ENCODE results near the gene CCL11. TPM values are rescaled to one million over a fixed set of nuclear protein-coding genes. Genes with fewer than 3 reads are reported as not detected.

Gene CCL11
- total RNA-seq = 0.18 and 2.4 TPM in 2 replicates

DNA sequence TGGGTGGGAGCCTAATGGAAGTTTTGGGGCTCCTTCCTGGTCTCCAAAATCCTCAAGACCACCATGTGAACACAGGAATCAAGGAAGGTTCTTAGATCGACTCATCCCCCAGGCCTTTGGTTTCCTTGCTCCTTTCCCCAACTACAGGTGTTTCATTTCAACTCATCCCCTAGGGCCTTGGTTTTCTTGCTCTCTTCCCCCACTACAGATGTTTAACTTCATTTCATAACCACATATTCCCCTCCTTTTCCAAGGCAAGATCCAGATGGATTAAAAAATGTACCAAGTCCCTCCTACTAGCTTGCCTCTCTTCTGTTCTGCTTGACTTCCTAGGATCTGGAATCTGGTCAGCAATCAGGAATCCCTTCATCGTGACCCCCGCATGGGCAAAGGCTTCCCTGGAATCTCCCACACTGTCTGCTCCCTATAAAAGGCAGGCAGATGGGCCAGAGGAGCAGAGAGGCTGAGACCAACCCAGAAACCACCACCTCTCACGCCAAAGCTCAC is at the start of gene CCL11:
Gene CCL11 (plus strand): TSS at position 457 of the 507 bp plus-strand sequence. CDS start 67 bp downstream, outside the sequence.

DNA sequence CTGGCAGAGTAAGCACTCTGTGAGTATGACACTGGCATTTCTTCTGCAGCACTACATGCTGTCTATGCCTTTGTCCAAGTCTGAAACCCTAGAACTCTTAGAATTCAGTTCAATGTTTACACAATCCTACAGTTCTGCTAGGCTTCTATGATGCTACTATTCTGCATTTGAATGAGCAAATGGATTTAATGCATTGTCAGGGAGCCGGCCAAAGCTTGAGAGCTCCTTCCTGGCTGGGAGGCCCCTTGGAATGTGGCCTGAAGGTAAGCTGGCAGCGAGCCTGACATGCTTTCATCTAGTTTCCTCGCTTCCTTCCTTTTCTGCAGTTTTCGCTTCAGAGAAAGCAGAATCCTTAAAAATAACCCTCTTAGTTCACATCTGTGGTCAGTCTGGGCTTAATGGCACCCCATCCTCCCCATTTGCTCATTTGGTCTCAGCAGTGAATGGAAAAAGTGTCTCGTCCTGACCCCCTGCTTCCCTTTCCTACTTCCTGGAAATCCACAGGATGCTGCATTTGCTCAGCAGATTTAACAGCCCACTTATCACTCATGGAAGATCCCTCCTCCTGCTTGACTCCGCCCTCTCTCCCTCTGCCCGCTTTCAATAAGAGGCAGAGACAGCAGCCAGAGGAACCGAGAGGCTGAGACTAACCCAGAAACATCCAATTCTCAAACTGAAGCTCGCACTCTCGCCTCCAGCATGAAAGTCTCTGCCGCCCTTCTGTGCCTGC is 30.7 kb upstream of the CCL11 start, which contains the start of gene CCL2:
Gene CCL2 (plus strand): TSS at position 635 of the 730 bp plus-strand sequence. CDS start 65 bp downstream, at position 700.

GRCh38 chr17:34269969-34270368 is 15.6 kb upstream of the CCL11 start, which contains the start of gene CCL7:
Gene CCL7, plus strand, starts transcription at chr17:34270221. Its CDS starts 70 bp downstream, at chr17:34270291.

DNA sequence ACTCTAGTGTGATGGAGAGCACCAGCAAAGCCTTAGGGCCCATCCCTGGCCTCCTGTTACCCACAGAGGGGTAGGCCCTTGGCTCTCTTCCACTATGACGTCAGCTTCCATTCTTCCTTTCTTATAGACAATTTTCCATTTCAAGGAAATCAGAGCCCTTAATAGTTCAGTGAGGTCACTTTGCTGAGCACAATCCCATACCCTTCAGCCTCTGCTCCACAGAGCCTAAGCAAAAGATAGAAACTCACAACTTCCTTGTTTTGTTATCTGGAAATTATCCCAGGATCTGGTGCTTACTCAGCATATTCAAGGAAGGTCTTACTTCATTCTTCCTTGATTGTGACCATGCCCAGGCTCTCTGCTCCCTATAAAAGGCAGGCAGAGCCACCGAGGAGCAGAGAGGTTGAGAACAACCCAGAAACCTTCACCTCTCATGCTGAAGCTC is 33.5 kb downstream of the CCL11 start, which contains the start of gene CCL8:
Gene CCL8 (plus strand): TSS at position 397 of the 445 bp plus-strand sequence. CDS start 67 bp downstream, outside the sequence.

Other genes starting within 250 kb of the CCL11 start
- gene CCL2, start 30.5 kb upstream of the CCL11 start, total RNA-seq = 212 and 757 TPM in 2 replicates
- 1.1 and 3.4 TPM in 2 replicates for gene CCL7, start 15.5 kb upstream of the CCL11 start, total RNA-seq
- 0.16 TPM in 1 of 2 replicates, not detected in the other for gene CCL8, start 33.7 kb downstream of the CCL11 start, total RNA-seq
- not detected in 2 replicates for gene CCL13, start 70.7 kb downstream of the CCL11 start, total RNA-seq
- not detected in 2 replicates for gene CCL1, start 77.5 kb downstream of the CCL11 start, total RNA-seq